NCI-H146 treated with DMSO at 0.1 percent for 48 hours (cell line): ENCODE results near the gene TRAPPC10.

Source experiments
- DNase-seq: peaks from one replicate; lab custom pipeline; 2025; ENCODE audit not compliant: unreplicated experiment; lab: John Stamatoyannopoulos, UW

The TRAPPC10 gene

GRCh38 chr21:43982489-43983078 is 29.5 kb upstream of the TRAPPC10 start:
- no peak for DNase-seq

- DNase-seq: no peak
Measured at GRCh38 chr21:43983390-43983789, 28.7 kb upstream of the TRAPPC10 start.

GRCh38 chr21:43983860-43984420 is 28.2 kb upstream of the TRAPPC10 start:
- no peak for DNase-seq

- DNase-seq: no peak
Measured at GRCh38 chr21:43984905-43985689, 27.0 kb upstream of the TRAPPC10 start.

- no peak for DNase-seq
Measured at GRCh38 chr21:43985690-43986251, 26.3 kb upstream of the TRAPPC10 start.

- DNase-seq: no peak
Measured at GRCh38 chr21:43986544-43987451, 25.3 kb upstream of the TRAPPC10 start.

- DNase-seq: no peak
Measured at GRCh38 chr21:43987509-43987908, 24.6 kb upstream of the TRAPPC10 start.

GRCh38 chr21:43988016-43988415 is 24.1 kb upstream of the TRAPPC10 start:
- no peak for DNase-seq

- no peak for DNase-seq
Measured at GRCh38 chr21:43988506-43989230, 23.4 kb upstream of the TRAPPC10 start.

GRCh38 chr21:43989401-43989800 is 22.7 kb upstream of the TRAPPC10 start:
- no peak for DNase-seq

- DNase-seq: peak; percentile 5
Measured at GRCh38 chr21:43991447-43991991, 20.6 kb upstream of the TRAPPC10 start.

- DNase-seq: no peak
Measured at GRCh38 chr21:43992121-43992520, 20.0 kb upstream of the TRAPPC10 start.

- DNase-seq: no peak
Measured at GRCh38 chr21:43993420-43993934, 18.6 kb upstream of the TRAPPC10 start.

- DNase-seq: no peak
Measured at GRCh38 chr21:43994085-43994484, 18.0 kb upstream of the TRAPPC10 start.

GRCh38 chr21:43994646-43995045 is 17.5 kb upstream of the TRAPPC10 start:
- DNase-seq: no peak

GRCh38 chr21:43995521-43996105 is 16.5 kb upstream of the TRAPPC10 start:
- DNase-seq: no peak

GRCh38 chr21:43997766-43998742 is 14.1 kb upstream of the TRAPPC10 start:
- DNase-seq: no peak

- DNase-seq: no peak
Measured at GRCh38 chr21:44000360-44000759, 11.7 kb upstream of the TRAPPC10 start.
